ENCODE results near the gene MAD1L1. TPM values are rescaled to one million over a fixed set of nuclear protein-coding genes. Genes with fewer than 3 reads are reported as not detected.

Gene MAD1L1
- total RNA-seq, 1 experiment from 2014 or later = 50.8 TPM

DNA sequence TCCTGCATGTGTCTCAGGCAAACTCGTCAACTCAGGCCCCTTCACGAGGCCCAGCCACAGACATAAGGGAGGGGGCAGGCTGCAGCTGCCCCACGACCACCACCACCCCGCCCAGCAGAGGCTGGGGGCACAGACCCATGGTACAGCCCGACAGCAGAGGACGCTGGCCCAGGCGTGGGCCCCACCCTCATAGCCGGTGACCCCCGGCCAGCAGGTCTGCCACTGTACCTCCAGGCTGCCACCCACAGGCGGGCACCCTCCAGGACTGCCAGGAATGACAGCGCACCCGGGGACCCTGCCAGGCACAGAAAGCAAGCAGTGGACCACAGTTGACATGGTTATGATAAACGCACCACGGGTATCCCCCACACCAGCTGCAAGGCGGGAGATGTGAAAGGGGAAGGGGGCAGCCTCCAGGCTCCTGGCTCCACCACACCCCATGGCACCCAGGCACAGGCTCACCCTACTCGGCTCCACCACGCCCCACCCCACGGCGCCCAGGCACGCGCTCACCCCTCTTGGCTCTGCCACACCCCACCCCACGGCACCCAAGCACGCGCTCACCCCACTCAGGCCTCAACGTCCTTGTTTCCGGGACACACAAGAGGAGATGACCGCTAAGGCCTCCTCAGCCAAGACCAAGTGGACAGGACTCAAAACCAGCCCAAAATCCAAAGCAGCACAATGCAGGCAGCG, 135.9 kb downstream of the MAD1L1 start:
- H3K4me3 ChIP-seq = no peak overlapping the region
- H3K79me2 ChIP-seq (ENCODE audit: low read depth) = no peaks in the 10 kb centered on the region
- H3K27me3 ChIP-seq (ENCODE audit: insufficient read depth, low read depth) = no peaks in the 10 kb centered on the region
- no peaks in the 10 kb centered on the region for H3K36me3 ChIP-seq (ENCODE audit: low read depth)
- H3K4me1 ChIP-seq (replicated peaks; ENCODE audit: insufficient read depth) = no peaks in the 10 kb centered on the region
- no peak overlapping the region for H2AFZ ChIP-seq
- peaks cover 3% of the 10 kb centered on the region; the same call in 1 of the 2 replicates for H4K20me1 ChIP-seq (ENCODE audit: insufficient read depth)
- ChIA-PET POLR2A (ENCODE audit: unreplicated experiment) (no interaction called here), CTCF (no interaction called here)
- TF ChIP-seq EZH2 (IDR thresholded peaks at IDR 0.05; ENCODE audit: low read depth) = no peak
- TF ChIP-seq, protein P1, sequence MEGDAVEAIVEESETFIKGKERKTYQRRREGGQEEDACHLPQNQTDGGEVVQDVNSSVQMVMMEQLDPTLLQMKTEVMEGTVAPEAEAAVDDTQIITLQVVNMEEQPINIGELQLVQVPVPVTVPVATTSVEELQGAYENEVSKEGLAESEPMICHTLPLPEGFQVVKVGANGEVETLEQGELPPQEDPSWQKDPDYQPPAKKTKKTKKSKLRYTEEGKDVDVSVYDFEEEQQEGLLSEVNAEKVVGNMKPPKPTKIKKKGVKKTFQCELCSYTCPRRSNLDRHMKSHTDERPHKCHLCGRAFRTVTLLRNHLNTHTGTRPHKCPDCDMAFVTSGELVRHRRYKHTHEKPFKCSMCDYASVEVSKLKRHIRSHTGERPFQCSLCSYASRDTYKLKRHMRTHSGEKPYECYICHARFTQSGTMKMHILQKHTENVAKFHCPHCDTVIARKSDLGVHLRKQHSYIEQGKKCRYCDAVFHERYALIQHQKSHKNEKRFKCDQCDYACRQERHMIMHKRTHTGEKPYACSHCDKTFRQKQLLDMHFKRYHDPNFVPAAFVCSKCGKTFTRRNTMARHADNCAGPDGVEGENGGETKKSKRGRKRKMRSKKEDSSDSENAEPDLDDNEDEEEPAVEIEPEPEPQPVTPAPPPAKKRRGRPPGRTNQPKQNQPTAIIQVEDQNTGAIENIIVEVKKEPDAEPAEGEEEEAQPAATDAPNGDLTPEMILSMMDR (conservative IDR thresholded peaks at IDR 0.05) = no peak
- no TSS peak for BruUV-seq (replicated peaks)
- H3K9me2 ChIP-seq (ENCODE audit: insufficient read depth) = no peaks in the 10 kb centered on the region
- intact Hi-C loops (cut with micrococcal nuclease; ENCODE audit: unreplicated experiment) = no loop called here
- H3K9me3 ChIP-seq (ENCODE audit: insufficient read depth, low read depth) = no peaks in the 10 kb centered on the region
- H3K27ac ChIP-seq = no peak overlapping the region
- no peak overlapping the region for H3K4me2 ChIP-seq
- DNase-seq = no peak
- H3F3A ChIP-seq (ENCODE audit: insufficient read depth, low read depth) = no peaks in the 10 kb centered on the region

DNA sequence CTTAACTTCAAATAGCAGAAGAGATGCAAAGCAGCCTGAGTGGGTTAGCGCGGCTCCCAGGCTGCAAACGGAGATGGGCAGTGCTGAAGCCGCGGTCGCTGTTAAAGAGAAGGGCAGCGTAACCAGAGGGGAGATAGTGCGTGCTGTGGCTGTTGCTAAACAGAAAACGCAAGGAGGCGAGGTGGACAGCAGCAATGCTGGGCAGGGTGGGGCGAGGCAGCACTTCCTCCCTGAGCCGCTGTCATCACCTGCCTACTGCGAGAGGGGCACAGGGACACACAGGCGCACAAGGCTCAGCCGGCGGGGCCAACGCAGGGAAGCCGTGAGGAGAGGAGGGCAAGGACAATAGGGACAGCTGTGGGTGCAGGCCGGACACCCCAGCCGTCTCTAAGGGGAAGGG, 137.3 kb downstream of the MAD1L1 start:
- ChIA-PET CTCF (no interaction called here), POLR2A (ENCODE audit: unreplicated experiment) (no interaction called here)
- H3K27me3 ChIP-seq (ENCODE audit: insufficient read depth, low read depth) = no peaks in the 10 kb centered on the region
- no peak overlapping the region for H3K27ac ChIP-seq
- H3K79me2 ChIP-seq (ENCODE audit: low read depth) = no peaks in the 10 kb centered on the region
- H3K4me1 ChIP-seq (replicated peaks; ENCODE audit: insufficient read depth) = no peaks in the 10 kb centered on the region
- no peaks in the 10 kb centered on the region for H3F3A ChIP-seq (ENCODE audit: insufficient read depth, low read depth)
- no peak for DNase-seq
- H3K9me3 ChIP-seq (ENCODE audit: insufficient read depth, low read depth) = no peaks in the 10 kb centered on the region
- H3K36me3 ChIP-seq (ENCODE audit: low read depth) = no peaks in the 10 kb centered on the region
- peaks cover 3% of the 10 kb centered on the region; the same call in 1 of the 2 replicates for H4K20me1 ChIP-seq (ENCODE audit: insufficient read depth)
- no peak for TF ChIP-seq EZH2 (IDR thresholded peaks at IDR 0.05; ENCODE audit: low read depth)
- TF ChIP-seq, protein P1 (conservative IDR thresholded peaks at IDR 0.05) = no peak
- intact Hi-C loops (cut with micrococcal nuclease; ENCODE audit: unreplicated experiment) = no loop called here
- no peak overlapping the region for H2AFZ ChIP-seq
- H3K4me3 ChIP-seq = no peak overlapping the region
- BruUV-seq (replicated peaks) = no TSS peak
- no peaks in the 10 kb centered on the region for H3K9me2 ChIP-seq (ENCODE audit: insufficient read depth)
- no peak overlapping the region for H3K4me2 ChIP-seq

DNA sequence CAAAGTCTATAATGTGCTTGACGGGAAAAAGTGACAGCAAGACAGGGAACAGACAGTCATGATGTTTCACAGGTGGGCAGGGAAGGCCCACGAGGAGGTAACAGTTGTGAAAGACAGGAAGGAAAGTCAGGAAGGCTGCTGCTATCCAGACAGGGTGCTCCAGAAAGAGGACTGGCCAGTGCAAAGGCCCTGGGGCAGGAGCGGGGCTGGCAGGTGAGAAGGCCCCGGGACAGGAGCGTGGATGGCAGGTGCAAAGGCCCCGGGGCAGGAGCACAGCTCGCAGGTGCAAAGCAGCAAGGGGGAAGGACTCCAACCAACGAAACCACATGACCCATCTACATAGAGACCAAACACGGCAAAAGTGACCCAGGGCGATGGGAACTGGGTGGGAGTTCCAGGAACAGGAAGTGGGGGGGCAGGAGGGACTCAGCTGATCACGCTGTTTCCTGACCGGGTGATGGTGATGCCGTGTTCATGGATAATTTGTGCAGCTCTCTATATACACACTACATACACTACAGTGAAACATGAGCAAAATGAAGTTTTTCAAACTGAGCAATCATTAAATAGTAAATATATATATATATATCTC, 138.2 kb downstream of the MAD1L1 start:
- Histone ChIP-seq H3K4me2 (no peak overlapping the region), H3K79me2 (ENCODE audit: low read depth) (no peaks in the 10 kb centered on the region), H3K27me3 (ENCODE audit: insufficient read depth, low read depth) (no peaks in the 10 kb centered on the region), H3K4me1 (replicated peaks; ENCODE audit: insufficient read depth) (no peaks in the 10 kb centered on the region), H3K9me3 (ENCODE audit: insufficient read depth, low read depth) (no peaks in the 10 kb centered on the region), H3K36me3 (ENCODE audit: low read depth) (no peaks in the 10 kb centered on the region), H4K20me1 (ENCODE audit: insufficient read depth) (no peaks in the 10 kb centered on the region), H2AFZ (no peak overlapping the region), H3K9me2 (ENCODE audit: insufficient read depth) (no peaks in the 10 kb centered on the region), H3K4me3 (no peak overlapping the region), H3K27ac (no peak overlapping the region), H3F3A (ENCODE audit: insufficient read depth, low read depth) (no peaks in the 10 kb centered on the region)
- POLR2A ChIA-PET (ENCODE audit: unreplicated experiment) = no interaction called here
- DNase-seq = no peak
- BruUV-seq (replicated peaks) = no TSS peak
- intact Hi-C loops (cut with micrococcal nuclease; ENCODE audit: unreplicated experiment) = no loop called here
- TF ChIP-seq, protein P1 (conservative IDR thresholded peaks at IDR 0.05) = no peak
- TF ChIP-seq EZH2 (IDR thresholded peaks at IDR 0.05; ENCODE audit: low read depth) = no peak
- CTCF ChIA-PET = no interaction called here

Measured in PC-9 (cell line).